ENCODE results near the gene BMPR1A.

GRCh38 chr10:86725980-86726676, 30.3 kb upstream of the BMPR1A start:
- TF ChIP-seq POLR2AphosphoS5 (IDR thresholded peaks at IDR 0.05; ENCODE audit: low read depth, low read length) (no peak), SIN3A (IDR thresholded peaks at IDR 0.05; ENCODE audit: borderline replicate concordance, insufficient read depth, low read length) (no peak), TAF1 (IDR thresholded peaks at IDR 0.05; ENCODE audit: borderline replicate concordance, insufficient read depth, low read length) (no peak)
- TF ChIP-seq, protein P1, sequence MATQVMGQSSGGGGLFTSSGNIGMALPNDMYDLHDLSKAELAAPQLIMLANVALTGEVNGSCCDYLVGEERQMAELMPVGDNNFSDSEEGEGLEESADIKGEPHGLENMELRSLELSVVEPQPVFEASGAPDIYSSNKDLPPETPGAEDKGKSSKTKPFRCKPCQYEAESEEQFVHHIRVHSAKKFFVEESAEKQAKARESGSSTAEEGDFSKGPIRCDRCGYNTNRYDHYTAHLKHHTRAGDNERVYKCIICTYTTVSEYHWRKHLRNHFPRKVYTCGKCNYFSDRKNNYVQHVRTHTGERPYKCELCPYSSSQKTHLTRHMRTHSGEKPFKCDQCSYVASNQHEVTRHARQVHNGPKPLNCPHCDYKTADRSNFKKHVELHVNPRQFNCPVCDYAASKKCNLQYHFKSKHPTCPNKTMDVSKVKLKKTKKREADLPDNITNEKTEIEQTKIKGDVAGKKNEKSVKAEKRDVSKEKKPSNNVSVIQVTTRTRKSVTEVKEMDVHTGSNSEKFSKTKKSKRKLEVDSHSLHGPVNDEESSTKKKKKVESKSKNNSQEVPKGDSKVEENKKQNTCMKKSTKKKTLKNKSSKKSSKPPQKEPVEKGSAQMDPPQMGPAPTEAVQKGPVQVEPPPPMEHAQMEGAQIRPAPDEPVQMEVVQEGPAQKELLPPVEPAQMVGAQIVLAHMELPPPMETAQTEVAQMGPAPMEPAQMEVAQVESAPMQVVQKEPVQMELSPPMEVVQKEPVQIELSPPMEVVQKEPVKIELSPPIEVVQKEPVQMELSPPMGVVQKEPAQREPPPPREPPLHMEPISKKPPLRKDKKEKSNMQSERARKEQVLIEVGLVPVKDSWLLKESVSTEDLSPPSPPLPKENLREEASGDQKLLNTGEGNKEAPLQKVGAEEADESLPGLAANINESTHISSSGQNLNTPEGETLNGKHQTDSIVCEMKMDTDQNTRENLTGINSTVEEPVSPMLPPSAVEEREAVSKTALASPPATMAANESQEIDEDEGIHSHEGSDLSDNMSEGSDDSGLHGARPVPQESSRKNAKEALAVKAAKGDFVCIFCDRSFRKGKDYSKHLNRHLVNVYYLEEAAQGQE (IDR thresholded peaks at IDR 0.05; ENCODE audit: insufficient read depth in 1 of 2, low read depth in 2 of 2, low read length in 2 of 2), result no peak
